ENCODE data around the gene C2CD2. TPM values are rescaled to one million over a fixed set of nuclear protein-coding genes. Genes with fewer than 3 reads are reported as not detected.

C2CD2 gene
- total RNA-seq, 1 donor from 2014 or later, result 4.6 TPM

DNA sequence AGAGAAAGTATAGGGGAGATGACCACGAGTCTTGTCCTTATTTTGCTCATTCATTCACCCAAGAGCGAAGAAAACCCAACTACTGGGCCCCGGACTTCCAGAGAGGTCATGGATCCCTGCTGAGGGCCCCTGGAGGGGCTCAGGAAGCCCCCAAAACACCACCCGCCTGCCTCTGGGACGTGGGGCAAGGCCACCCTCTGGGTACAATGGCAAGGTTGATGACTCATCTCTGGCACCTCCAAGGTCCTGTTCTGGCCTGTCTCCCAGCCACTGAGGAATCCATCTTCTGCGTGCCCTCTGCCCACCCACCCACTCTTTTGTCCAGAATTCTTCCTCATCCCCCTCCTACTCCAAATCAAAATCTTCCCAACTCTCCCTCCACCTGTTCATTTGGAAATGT lies 53.4 kb downstream of the C2CD2 start:
- no peak for DNase-seq
- ATAC-seq (ENCODE audit: poor library complexity), result no peak

DNA sequence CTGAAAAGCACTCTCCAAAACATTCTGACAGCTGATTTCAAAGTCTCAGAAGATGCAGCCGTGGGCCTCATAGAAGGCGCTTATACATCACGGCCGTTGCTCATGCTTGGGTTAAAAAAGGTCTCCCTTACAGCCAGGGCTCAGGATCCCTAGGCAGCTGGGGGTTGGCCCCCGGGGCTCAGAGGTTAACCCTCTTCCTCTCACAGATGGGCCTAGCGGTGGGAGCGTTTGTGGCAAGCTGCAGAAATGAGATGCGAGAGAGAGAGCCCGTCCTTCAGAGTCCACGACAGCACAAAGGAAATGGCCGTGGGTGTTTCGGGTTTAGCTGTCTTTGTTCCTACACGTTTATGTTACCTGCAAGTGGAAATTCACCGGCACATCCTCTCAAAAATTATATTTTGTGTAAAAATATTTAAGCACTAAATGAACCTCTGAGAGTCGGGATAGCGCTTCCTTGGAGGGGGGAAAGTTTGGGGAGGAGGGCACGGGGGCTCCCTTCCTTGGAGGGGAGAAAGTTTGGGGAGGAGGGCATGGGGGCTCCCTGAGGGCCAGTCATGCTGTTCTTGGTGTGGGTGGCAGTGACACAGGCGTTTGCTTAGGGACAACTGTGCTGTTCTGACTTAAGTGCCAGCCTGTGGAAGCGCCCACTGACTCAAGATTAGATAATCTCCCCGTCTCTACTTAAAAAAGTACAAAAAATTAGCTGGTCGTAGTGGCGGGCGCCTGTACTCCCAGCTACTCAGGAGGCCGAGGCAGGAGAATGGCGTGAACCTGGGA lies 54.2 kb downstream of the C2CD2 start:
- no peak for DNase-seq
- intact Hi-C loops (cut with DNase I), result no loop called here
- ATAC-seq (ENCODE audit: poor library complexity), result no peak

More for the DNA sequence above, 53.4 kb downstream of the C2CD2 start:
- intact Hi-C loops (cut with DNase I), result no loop called here

DNA sequence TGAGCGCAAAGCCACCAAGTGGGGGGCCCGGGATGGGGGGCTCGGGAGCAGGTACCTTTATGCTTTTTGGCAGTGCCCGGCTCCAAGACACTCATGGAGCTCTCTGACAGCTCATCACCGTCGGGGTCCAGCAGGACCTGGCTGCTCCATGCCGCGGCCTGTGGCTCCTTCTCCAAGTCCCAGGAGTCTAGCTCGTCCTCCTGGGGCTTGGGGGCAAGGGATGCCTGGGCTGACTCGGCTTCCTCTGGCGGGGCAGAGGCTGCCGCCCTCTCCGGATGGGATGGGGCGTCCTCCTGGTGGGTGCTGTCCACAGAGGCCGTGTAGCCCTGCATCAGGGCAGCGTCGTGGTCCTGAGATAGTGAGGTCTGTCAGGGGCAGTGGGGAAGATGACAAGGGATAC lies 54.8 kb downstream of the C2CD2 start:
- no peak for ATAC-seq (ENCODE audit: poor library complexity)
- no peak for DNase-seq
- intact Hi-C loops (cut with DNase I), result no loop called here

DNA sequence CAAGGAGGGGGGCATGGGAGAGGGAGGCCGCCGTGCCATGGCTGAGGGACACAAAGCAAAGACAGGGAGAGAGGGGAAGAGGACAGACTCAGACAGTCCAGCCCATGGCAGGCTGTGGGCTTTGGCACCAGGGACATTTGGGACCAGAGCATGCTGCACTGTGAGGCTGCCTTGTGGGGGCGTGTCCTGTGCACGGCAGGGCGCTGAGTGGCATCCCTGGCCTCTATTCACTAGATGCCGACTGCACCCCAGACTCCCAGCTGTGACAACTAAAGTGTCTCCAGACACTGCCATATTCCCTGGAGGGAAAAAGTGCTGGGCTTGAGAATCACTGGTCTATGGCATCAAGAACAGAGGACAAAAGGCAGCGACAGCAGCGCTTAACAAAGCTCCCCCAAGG lies 56.1 kb downstream of the C2CD2 start:
- ATAC-seq (ENCODE audit: poor library complexity), result no peak
- intact Hi-C loops (cut with DNase I), result no loop called here

DNA sequence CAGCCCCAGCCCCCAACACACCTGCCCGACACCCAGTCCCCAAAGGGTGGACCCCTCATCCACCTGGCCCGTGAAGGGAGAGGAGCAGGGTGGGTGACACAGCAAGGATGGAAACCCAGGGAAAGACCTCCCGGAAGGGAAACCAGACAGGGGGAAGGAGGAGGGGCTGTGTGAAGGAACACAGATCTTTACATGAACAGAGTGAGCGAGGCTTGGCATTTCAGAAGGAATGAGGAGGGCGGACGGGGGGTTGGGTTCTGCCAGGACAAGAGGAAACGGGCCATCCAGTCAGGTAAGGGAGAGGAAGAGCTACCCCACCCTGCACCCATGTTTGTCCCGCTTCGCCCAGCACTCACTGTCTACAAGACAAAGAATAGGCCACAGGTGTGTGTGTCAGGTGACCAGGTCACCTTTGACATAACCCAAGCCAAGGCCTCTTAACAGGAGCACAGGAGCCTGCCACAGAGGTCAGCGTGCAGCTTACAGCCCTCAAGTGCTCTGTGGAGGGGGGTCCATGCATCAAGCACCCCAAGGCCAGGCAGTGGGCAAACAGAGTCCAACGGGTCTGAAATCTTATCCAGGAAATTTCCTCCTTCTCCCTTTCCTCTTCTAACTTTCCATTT lies 56.7 kb downstream of the C2CD2 start:
- ATAC-seq (ENCODE audit: poor library complexity), result no peak
- intact Hi-C loops (cut with DNase I), result no loop called here
- no peak for DNase-seq

More for the DNA sequence above, 56.1 kb downstream of the C2CD2 start:
- DNase-seq, result no peak

DNA sequence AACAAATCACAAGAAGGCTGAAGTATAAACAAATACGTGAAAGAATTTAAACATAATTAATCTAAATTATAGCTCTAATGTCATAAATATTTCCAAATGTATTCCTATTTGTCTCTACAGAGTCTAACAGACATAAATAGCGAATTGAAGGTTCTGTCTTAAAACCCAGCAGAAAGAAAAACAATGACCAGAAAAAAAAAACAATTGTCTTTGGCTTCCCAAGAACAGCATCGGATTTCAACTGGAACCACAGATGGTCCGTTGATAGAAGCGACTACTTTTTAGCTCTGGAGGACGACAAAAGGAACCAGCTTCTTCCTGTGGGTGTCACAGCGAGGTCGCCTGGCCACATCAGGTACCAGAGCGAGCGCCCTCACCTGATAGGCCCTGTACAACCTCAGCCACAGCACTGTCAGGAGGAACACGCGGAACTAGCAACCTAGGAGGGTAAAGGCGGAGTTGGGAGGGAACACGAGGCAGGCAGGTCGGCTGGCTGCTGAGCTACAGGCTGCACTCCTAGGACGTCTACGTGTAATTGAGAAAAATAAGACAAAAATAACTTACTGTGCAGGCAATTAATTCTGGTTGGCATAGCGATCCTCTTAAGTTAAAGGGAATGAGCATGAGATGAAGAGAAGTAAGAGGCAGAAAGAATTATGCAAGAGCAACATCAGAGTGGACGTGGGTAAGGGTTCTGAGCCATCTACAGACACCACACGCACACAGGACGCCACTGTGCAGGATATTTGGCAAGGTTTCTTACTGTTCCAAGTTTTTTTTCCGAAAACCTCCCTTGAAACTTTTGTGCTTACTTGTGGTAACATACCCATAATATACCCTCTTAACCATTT lies 58.0 kb downstream of the C2CD2 start:
- intact Hi-C loops (cut with DNase I), result no loop called here
- ATAC-seq (ENCODE audit: poor library complexity), result no peak
- no peak for DNase-seq

DNA sequence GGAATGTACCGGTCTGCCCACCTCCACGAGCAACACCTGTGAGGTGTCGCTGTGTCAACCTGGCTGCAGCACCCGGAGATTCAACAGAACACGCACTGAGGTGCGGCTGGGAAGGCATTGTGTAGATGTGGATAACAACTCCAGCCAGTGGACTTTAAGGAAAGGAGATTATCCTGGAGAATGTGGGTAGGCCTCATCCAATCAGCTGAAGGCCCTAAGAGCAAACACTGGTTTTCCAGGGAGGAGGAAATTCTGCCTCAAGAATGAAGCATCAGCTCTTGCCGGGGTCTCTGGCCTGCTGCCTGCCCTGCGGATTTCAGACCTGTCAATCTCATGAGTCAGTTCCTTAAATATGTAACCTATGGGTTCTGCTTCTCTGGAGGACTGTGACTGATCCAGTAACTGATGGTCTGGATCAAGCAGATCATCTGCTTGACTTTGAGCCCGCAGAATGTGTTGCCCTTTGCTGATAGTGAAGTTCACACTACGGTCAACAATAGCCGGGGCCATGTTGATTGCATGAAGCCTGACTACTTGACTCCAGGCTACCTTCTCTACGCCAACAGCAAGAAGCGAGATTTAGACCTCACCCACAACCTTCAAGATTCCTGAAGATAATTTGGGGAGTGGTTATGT lies 58.8 kb downstream of the C2CD2 start:
- DNase-seq, result no peak
- ATAC-seq (ENCODE audit: poor library complexity), result no peak
- intact Hi-C loops (cut with DNase I), result no loop called here

DNA sequence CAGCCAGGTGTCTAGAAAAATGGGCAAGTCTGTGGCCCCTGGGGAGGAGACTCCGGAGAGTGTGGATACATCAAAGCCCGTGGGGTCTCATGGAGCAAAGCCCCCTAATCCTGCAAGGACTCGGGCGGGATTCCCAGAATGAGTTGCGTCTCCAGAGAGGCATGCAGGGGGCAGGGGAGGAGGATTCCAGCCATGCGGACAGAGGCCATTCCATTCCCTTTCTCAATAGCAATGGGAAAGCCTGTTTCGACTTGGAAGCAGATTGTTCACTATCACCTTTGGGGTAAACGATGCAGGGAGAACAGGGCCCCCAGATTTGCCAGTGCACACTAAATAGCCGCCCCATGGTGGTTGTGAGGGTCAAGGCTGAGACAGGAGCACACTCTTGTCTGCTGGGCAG lies 59.3 kb downstream of the C2CD2 start:
- ATAC-seq (ENCODE audit: poor library complexity), result no peak
- intact Hi-C loops (cut with DNase I), result no loop called here
- DNase-seq, result no peak

DNA sequence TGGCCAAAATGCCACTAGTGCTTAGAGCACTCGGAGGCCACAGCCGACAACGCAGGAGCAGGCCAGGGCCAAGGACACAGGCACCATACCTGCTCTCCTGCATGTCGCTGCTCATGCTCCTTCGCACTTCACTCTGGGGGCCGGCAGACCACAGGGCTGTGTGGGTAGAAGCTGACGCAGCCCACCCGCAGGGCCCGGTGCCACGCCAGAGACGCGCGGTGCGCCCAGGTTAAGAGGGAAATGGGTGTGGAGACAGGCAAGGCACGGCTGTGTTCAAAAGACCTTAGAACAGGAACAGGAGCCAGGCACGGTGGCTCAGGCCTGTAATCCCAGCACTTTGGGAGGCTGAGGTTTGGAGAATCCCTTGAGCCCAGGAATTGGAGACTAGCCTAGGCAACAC lies 61.1 kb downstream of the C2CD2 start:
- DNase-seq (no peak), ATAC-seq (ENCODE audit: poor library complexity) (no peak)
- intact Hi-C loops (cut with DNase I), result no loop called here

DNA sequence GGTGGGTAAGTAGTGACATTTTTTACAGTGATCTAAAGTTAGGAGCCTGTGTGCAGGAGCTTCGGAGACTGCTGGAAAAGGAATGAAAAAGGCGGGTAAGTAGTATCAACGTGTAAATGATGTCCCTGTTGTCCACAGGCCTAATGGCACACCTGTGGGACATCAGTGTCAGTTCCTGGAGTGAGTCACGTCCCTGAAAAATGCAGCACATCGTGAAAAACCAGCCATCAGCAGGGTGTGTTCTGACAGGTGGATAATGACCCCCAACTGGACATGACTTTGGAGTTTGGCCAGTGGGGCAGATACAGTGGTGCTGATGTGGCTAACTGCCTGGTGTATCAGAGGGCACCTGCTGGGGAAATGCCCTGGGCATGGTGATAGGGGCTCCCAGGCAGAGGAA lies 62.7 kb downstream of the C2CD2 start:
- ATAC-seq (ENCODE audit: poor library complexity) (no peak), DNase-seq (no peak)
- intact Hi-C loops (cut with DNase I), result no loop called here

DNA sequence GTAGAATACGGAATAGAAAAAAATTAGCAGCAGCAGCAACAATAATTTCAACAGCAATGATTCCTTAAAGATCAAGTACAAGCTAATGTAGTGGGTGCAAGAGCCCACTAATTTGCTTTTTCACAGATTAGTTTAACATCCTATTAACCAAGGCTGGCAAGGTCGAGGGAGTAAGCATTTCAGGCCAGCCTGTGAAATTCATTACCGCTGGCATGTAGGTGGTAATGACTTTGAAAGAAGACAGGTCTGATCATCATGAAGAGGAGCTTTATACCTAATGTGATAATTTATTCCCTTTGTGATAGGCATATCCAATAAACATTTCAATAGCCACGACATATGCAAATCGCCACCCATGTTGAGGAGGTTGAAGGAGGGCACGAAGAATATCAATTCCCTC lies 63.5 kb downstream of the C2CD2 start:
- DNase-seq, result no peak
- intact Hi-C loops (cut with DNase I), result no loop called here
- ATAC-seq (ENCODE audit: poor library complexity), result no peak

DNA sequence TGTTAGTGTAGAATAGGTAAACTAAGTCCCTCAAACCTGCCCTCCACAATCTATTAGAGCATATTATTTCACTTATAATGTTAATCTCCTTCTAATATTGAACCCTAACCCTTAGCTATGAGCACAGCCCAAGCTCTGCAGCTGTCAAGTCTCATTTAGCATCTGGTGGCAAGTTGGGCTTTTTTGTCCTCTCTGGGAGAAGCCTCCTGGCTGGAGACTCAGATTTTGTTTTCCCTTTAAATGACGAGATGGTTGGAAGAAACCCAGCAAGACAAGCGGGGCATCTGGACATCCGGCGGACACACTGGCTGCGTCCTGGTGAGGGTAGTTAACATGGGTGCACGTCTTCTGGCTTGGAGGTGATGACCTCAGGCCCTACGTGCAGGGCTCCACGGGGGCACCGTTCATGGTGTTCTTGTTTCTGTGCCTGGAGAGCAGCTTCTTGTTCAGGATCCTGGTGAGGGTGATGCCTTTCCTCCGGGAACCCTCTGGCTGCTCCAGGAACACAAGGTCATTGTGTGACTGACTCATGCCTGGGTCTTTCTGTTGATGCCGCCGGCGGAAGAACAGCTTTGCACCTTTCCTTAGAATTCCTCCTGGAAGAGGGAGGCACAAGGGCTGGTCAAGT lies 65.0 kb downstream of the C2CD2 start:
- intact Hi-C loops (cut with DNase I), result no loop called here
- DNase-seq, result no peak

DNA sequence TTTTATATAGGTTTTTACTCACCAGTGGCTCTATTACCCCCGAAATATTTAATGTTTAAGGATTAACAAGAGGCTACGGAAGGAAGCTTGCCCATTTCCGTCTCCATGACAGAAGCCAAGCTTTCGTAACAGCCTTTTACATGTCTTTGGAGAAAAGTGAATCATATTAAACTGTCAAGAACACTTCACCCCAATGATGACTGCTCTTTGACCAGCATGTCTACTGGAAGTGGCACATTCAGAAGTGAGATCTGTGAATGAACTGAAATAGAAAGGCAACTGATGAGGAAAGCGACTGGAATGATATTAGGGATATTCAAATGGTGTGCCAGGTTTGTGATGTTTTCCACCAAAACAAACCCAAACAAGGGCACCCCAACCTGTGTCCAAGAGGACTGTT lies 66.2 kb downstream of the C2CD2 start:
- ATAC-seq (ENCODE audit: poor library complexity) (no peak), DNase-seq (no peak)
- intact Hi-C loops (cut with DNase I), result no loop called here

More for the DNA sequence above, 65.0 kb downstream of the C2CD2 start:
- peak; percentile 46 for ATAC-seq (ENCODE audit: poor library complexity)

DNA sequence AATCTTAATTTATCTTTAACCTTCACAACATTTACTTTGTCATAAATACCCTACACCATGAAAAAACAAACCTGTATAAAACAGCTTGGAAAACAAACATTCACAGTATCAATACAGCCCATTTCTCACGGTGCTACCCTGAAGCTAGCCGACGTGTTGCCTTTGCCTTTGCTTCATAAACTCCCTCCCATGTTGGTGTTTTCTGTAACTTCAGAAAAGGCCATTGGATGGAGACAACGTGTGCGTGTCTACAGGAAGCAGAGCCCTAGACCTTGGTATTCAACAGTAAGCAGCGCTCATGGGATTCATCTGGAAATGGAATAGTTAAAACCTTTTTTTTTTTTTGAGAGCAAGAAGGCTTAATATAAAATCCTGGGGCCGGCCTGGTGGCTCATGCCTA lies 67.5 kb downstream of the C2CD2 start:
- ATAC-seq (ENCODE audit: poor library complexity) (no peak), DNase-seq (no peak)
- intact Hi-C loops (cut with DNase I), result no loop called here

DNA sequence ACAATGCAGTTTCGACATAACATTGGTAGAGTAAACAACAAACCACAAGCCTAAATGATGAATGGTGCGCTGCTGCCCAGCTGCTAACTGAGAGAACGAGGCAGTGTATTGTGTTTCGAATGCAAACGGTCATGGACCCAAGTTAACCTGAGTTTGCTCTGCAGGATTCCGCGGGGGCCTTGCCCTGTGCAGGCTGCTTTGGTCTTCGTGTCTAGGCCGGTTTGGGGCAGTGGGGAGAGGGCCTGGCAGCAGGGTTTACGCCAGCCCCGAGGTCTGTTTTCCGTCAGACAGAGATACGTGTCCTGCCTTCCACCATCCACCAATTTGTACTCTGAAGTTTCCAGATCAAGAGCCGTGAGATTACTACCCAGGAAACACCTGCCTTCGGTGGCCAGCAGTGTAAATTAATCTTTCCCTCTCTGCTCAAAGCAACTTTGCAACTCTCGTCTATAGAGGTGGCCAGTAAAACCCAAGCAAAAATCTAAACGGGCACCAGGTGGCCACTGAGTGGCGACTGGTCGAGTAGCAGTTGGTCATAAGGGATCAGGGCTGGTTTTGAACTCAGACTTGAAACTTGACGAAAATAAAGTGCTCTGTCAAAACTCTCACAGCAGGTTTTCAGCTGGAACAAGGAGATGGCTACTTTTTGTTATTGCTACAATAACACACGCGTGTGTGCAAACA lies 68.3 kb downstream of the C2CD2 start:
- no peak for DNase-seq
- intact Hi-C loops (cut with DNase I), result no loop called here

DNA sequence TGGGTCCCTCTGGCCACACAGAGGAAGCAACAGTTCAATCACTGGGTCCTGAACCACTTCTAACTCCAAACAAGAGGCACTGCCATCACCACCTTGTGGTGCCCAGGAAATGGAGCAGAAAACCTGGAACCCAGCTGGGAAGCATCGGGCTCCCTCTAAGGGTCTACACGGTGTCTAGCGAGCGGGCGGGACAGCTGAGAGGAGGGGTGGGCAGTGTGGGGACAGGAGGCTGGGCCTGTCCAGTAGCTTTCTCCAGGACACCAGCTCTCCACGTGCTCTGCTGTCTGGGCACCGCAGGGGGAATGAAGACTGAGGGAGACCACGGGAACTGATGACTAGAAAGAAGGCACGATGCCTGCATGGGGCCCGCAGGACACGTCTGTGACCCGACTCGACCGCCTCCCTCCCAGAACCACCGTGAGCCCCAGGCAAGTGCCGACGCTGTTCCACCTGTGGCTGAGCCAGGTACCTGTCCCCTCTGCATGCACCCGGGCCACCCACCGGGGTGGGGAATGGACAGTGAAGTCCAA lies 69.3 kb downstream of the C2CD2 start:
- ATAC-seq (ENCODE audit: poor library complexity), result no peak
- intact Hi-C loops (cut with DNase I), result no loop called here
- no peak for DNase-seq

More for the DNA sequence above, 68.3 kb downstream of the C2CD2 start:
- no peak for ATAC-seq (ENCODE audit: poor library complexity)

DNA sequence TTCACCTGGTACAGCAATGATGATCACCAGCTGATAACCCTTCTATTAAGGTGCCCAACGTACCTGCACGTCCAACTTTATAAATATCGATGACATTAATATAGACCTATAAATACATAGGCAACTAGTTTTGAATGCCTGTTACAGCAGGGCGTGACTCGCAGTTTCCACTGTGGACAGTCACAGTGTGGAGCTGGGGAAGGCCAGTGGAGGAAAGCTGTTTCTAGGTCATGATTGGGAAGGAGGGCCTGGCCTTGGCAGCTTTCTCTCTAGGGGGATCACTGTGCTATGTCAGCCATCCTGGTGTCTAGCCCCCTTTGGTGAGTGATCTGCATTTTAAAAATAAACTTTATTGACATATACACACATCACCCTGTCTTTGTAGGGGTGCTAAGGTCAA lies 70.2 kb downstream of the C2CD2 start:
- intact Hi-C loops (cut with DNase I), result no loop called here
- no peak for ATAC-seq (ENCODE audit: poor library complexity)
- no peak for DNase-seq

DNA sequence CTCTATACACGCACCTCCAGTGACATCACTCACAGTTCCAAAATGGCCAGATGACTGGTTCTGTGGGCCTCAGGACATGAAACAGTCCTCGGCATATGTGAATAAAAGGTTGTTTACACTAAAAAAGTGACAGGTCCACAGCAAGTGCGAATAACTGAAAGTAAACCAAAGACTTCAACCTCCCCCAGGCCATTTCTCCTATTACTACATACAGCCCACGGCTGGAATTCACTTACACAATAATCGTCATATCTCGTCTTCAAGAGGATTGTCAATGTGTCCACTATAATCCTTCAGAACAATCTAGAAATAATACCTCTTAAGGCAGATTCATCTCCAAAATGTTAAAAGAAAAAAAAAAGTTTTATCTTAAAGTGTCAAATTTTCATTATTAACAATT lies 72.8 kb downstream of the C2CD2 start:
- ATAC-seq (ENCODE audit: poor library complexity), result no peak
- no peak for DNase-seq
- intact Hi-C loops (cut with DNase I), result no loop called here
